HepG2 (cell line): ENCODE data around the gene TNFRSF6B. TPM values are rescaled to one million over a fixed set of nuclear protein-coding genes. Genes with fewer than 3 reads are reported as not detected.

ENCODE experiments used
- ATAC-seq: fragments of 200-7000 bp; cut with Tn5 transposase; 3 replicates; pipeline ENCODE4 v1.9.1; 2020; ENCODE audit warnings: mild to moderate bottlenecking, moderate library complexity
- BruUV-seq: library from RNA; stranded (reverse); fragments of 400-500 nt; replicated peaks from 2 replicates; lab custom pipeline; 2021; lab: Mats Ljungman, UMichigan
- CTCF ChIA-PET: fragments of 300-600 bp; formaldehyde crosslinking; extraction: SDS; loops from one replicate; lab custom pipeline; 2021; ENCODE audit warnings: low total read pairs, inconsistent platforms, low intra/inter-chr PET ratio; lab: Yijun Ruan, JAX
- POLR2A ChIA-PET: fragments of 350-600 bp; sonication (Branson Sonifier 250); formaldehyde crosslinking; loops from one replicate; lab custom pipeline; 2020; ENCODE audit warnings: antibody characterized with exemption, inconsistent platforms; lab: Yijun Ruan, JAX
- DNase-seq: peaks from one replicate; pipeline ENCODE4 v3.0.0-alpha.2; 2015; ENCODE audit warnings: low spot score
- FAIRE-seq: peaks from 3 replicates; lab custom pipeline; 2011; peaks lifted over from hg19 to GRCh38; lab: Jason Lieb, UNC
- H2AFZ ChIP-seq: one replicate; pipeline ENCODE4 v1.6.1; 2011; ENCODE audit warnings: low read length, inconsistent platforms
- H3K27ac ChIP-seq: fragments of 300-600 bp; 3 replicates; pipeline ENCODE4 v1.8.0; 2011; ENCODE audit warnings: mixed run types, mild to moderate bottlenecking, mixed read lengths, low read length, inconsistent platforms; ENCODE audit not compliant: insufficient read depth; ENCODE audit errors: extremely low read length
- H3K27me3 ChIP-seq, 2 experiments: fragments of 200-600 bp in 1 of 2; 2 replicates in 1 of 2; 3 replicates in 1 of 2; pipeline versions ENCODE4 v1.6.0 to v1.8.0; 2011; ENCODE audit warnings: low read length in 2 of 2, mild to moderate bottlenecking in 2 of 2, moderate library complexity in 2 of 2, inconsistent platforms in 1 of 2; ENCODE audit not compliant: insufficient read depth in 2 of 2, control insufficient read depth in 1 of 2
- H3K36me3 ChIP-seq, 2 experiments: fragments of 200-600 bp in 1 of 2; replicated peaks in 1 of 2; 2 replicates in 1 of 2; 3 replicates in 1 of 2; pipeline versions ENCODE4 v1.5.1 to v1.8.0; 2011; ENCODE audit warnings: low read length in 2 of 2, inconsistent platforms in 1 of 2; ENCODE audit not compliant: insufficient read depth in 2 of 2, control insufficient read depth in 1 of 2
- H3K4me1 ChIP-seq: 2 replicates; pipeline ENCODE4 v1.5.1; 2012; ENCODE audit warnings: low read length, inconsistent platforms; ENCODE audit not compliant: insufficient read depth
- H3K4me2 ChIP-seq: 2 replicates; pipeline ENCODE4 v1.6.0; 2011; ENCODE audit warnings: low read depth, low read length, inconsistent platforms
- H3K4me3 ChIP-seq, 3 experiments: fragments of 200-600 bp in 1 of 3; sonication (generic), shearing (Covaris generic) in 1 of 3; replicated peaks in 1 of 3; 2 replicates each; pipeline ENCODE4 v1.5.1; 2011 to 2016; ENCODE audit warnings: low read length in 3 of 3, inconsistent platforms in 2 of 3, low read depth in 2 of 3, mild to moderate bottlenecking in 2 of 3, control low read depth in 1 of 3, mixed read lengths in 1 of 3; ENCODE audit not compliant: insufficient read depth in 1 of 3
- H3K79me2 ChIP-seq: one replicate; pipeline ENCODE4 v1.6.1; 2011; ENCODE audit warnings: low read length, inconsistent platforms; ENCODE audit not compliant: insufficient read depth
- H3K9ac ChIP-seq: 2 replicates; pipeline ENCODE4 v1.6.0; 2011; ENCODE audit warnings: mild to moderate bottlenecking, low read depth, low read length, inconsistent platforms; ENCODE audit not compliant: insufficient read depth
- H3K9me3 ChIP-seq: 2 replicates; pipeline ENCODE4 v1.5.1; 2012; ENCODE audit warnings: mild to moderate bottlenecking, low read length
- H4K20me1 ChIP-seq: 2 replicates; pipeline ENCODE4 v1.6.0; 2011; ENCODE audit warnings: inconsistent platforms, mild to moderate bottlenecking, low read length, moderate library complexity; ENCODE audit not compliant: insufficient read depth
- AHR ChIP-seq: IDR thresholded peaks from 2 replicates; pipeline ENCODE4 v1.6.1; 2018; ENCODE audit warnings: missing genetic modification reagents, missing compliant biosample characterization
- ARNT2 ChIP-seq: sonication (generic); formaldehyde crosslinking; IDR thresholded peaks from 2 replicates; pipeline ENCODE4 v1.8.0; 2022; ENCODE audit warnings: mild to moderate bottlenecking, low read depth, missing genetic modification reagents, moderate library complexity
- DR1 ChIP-seq: sonication (generic); formaldehyde crosslinking; IDR thresholded peaks from 2 replicates; pipeline ENCODE4 v1.8.0; 2021; ENCODE audit warnings: mild to moderate bottlenecking, missing genetic modification reagents, inconsistent platforms
- FIP1L1 ChIP-seq: fragments of 200-400 bp; formaldehyde crosslinking; IDR thresholded peaks from 2 replicates; pipeline ENCODE4 v1.6.1; 2018; ENCODE audit warnings: low read depth, mild to moderate bottlenecking, low read length, moderate library complexity, borderline replicate concordance; ENCODE audit not compliant: insufficient read depth
- GABPB1 ChIP-seq: IDR thresholded peaks from 2 replicates; pipeline ENCODE4 v1.6.1; 2016; ENCODE audit warnings: mild to moderate bottlenecking, missing genetic modification reagents, moderate library complexity, missing compliant biosample characterization
- GATAD2A ChIP-seq: IDR thresholded peaks from 2 replicates; pipeline ENCODE4 v1.6.1; 2016
- IRX3 ChIP-seq: sonication (generic); formaldehyde crosslinking; IDR thresholded peaks from 2 replicates; pipeline ENCODE4 v1.8.1; 2023; ENCODE audit warnings: mild to moderate bottlenecking, low read depth, missing genetic modification reagents, borderline replicate concordance
- KDM4B ChIP-seq: sonication (generic); formaldehyde crosslinking; IDR thresholded peaks from 2 replicates; pipeline ENCODE4 v1.4.0; 2020; ENCODE audit warnings: missing genetic modification reagents
- KDM5A ChIP-seq: fragments of 200-600 bp; sonication (generic); IDR thresholded peaks from 2 replicates; pipeline ENCODE4 v1.7.0; 2018; ENCODE audit warnings: antibody characterized with exemption, mild to moderate bottlenecking, low read length, borderline replicate concordance
- NFKB2 ChIP-seq: sonication (generic); formaldehyde crosslinking; IDR thresholded peaks from 2 replicates; pipeline ENCODE4 v1.4.0; 2020; ENCODE audit warnings: missing genetic modification reagents, borderline replicate concordance
- NR2F6 ChIP-seq, 2 experiments: IDR thresholded peaks; 2 replicates each; pipeline ENCODE4 v1.6.1; 2016; ENCODE audit warnings: antibody characterized with exemption in 1 of 2, mild to moderate bottlenecking in 1 of 2
- POLR2AphosphoS5 ChIP-seq: IDR thresholded peaks from 2 replicates; pipeline ENCODE4 v1.6.1; 2012; ENCODE audit warnings: low read depth, low read length
- RBM22 ChIP-seq: fragments of 200-400 bp; formaldehyde crosslinking; optimal IDR thresholded peaks from 2 replicates; pipeline ENCODE3; 2017; ENCODE audit warnings: mild to moderate bottlenecking, low read length, moderate library complexity
- RELA ChIP-seq: sonication (generic); formaldehyde crosslinking; IDR thresholded peaks from 2 replicates; pipeline ENCODE4 v1.4.0; 2020; ENCODE audit warnings: missing genetic modification reagents
- SALL1 ChIP-seq: sonication (generic); formaldehyde crosslinking; IDR thresholded peaks from 2 replicates; pipeline ENCODE4 v1.8.0; 2022; ENCODE audit warnings: mild to moderate bottlenecking, missing genetic modification reagents
- SKI ChIP-seq: fragments of 450-650 bp; IDR thresholded peaks from one replicate; pipeline ENCODE4 v1.6.1; 2018; ENCODE audit warnings: mild to moderate bottlenecking; ENCODE audit not compliant: partially characterized antibody
- TMF1 ChIP-seq: sonication (generic); formaldehyde crosslinking; IDR thresholded peaks from 2 replicates; pipeline ENCODE4 v1.8.1; 2022; ENCODE audit warnings: low read depth, missing genetic modification reagents
- ZBTB7A ChIP-seq: sonication (generic); formaldehyde crosslinking; IDR thresholded peaks from 2 replicates; pipeline ENCODE4 v1.8.0; 2022; ENCODE audit warnings: mild to moderate bottlenecking, missing genetic modification reagents
- ZNF17 ChIP-seq: sonication (generic); formaldehyde crosslinking; IDR thresholded peaks from 2 replicates; pipeline ENCODE4 v1.5.0; 2020; ENCODE audit warnings: mild to moderate bottlenecking, missing genetic modification reagents
- ZNF333 ChIP-seq: sonication (generic); formaldehyde crosslinking; IDR thresholded peaks from 2 replicates; pipeline ENCODE4 v1.4.0; 2020; ENCODE audit warnings: mild to moderate bottlenecking, missing genetic modification reagents, borderline replicate concordance
- ZNF598 ChIP-seq: sonication (generic); formaldehyde crosslinking; IDR thresholded peaks from 2 replicates; pipeline ENCODE4 v1.5.1; 2020; ENCODE audit warnings: mild to moderate bottlenecking, missing genetic modification reagents, borderline replicate concordance
- ZNF614 ChIP-seq: IDR thresholded peaks from 2 replicates; pipeline ENCODE4 v1.6.1; 2018; ENCODE audit warnings: missing biosample characterization, missing genetic modification reagents, inconsistent platforms, borderline replicate concordance
- ZNF629 ChIP-seq: sonication (generic); formaldehyde crosslinking; conservative IDR thresholded peaks from 2 replicates; pipeline ENCODE4 v1.5.0; 2020; ENCODE audit warnings: missing genetic modification reagents
- ZNF710 ChIP-seq: sonication (generic); formaldehyde crosslinking; IDR thresholded peaks from 2 replicates; pipeline ENCODE4 v1.5.0; 2020; ENCODE audit warnings: mild to moderate bottlenecking, missing genetic modification reagents, borderline replicate concordance
- ZSCAN31 ChIP-seq: sonication (generic); formaldehyde crosslinking; IDR thresholded peaks from 2 replicates; pipeline ENCODE4 v1.5.0; 2020; ENCODE audit warnings: low read depth, mild to moderate bottlenecking, missing genetic modification reagents
- WGBS: methylation state at CpG from one replicate; pipeline ENCODE4 v1.1.6; 2017; ENCODE audit warnings: low lambda C conversion rate; 5-methylcytosine and 5-hydroxymethylcytosine counted together
- in situ Hi-C: cut with HindIII; loops from 2 replicates; pipeline ENCODE4 v1.10.0; 2017; ENCODE audit warnings: low pct_unique_long_range_greater_than_20kb; ENCODE audit not compliant: extremely low pct_ligation_motif_present
- intact Hi-C: fragments of 100-400 bp; cut with micrococcal nuclease; formaldehyde crosslinking; loops from one replicate; pipeline ENCODE4 v1.10.0; 2022; ENCODE audit not compliant: unreplicated experiment
- polyA plus RNA-seq, 8 experiments: library from polyadenylated mRNA; depleted of rRNA in 3 of 8; stranded (reverse) in 7 of 8; unstranded in 1 of 8; fragments of >200 nt; fragmentation: Illumina TruSeq in 4 of 8; extraction: Trizol in 4 of 8; gene quantifications; 2 replicates each; pipeline versions ENCODE4 v1.2.1 to v1.2.3, GENCODE V29; 2011 to 2016; ENCODE audit warnings: low read depth in 4 of 8, missing spikeins in 1 of 8, mixed read lengths in 1 of 8; ENCODE audit not compliant: insufficient read depth in 1 of 8
- total RNA-seq, 5 experiments: library from RNA; depleted of rRNA; stranded (reverse); fragments of >200 nt; fragmentation: Illumina TruSeq; extraction: Trizol; gene quantifications; 2 replicates each; pipeline ENCODE4 v1.2.3, GENCODE V29; 2016; ENCODE audit warnings: low read depth in 1 of 5

TNFRSF6B gene
- total and polyA plus RNA-seq, 2 of the 13 experiments (the other 11 are each of a cell fraction or from before 2014, with no cell fraction given) = 0.24 TPM; not detected in 1

- ATAC-seq (no peak), DNase-seq (no peak), FAIRE-seq (no peak)
- Histone ChIP-seq H3K79me2 (no peaks in the 10 kb centered on the region), H3K27ac (no peak overlapping the region), H3K4me1 (peaks cover 21% of the 10 kb centered on the region), H3K4me3 (no peak overlapping the region), H3K9ac (no peak overlapping the region), H3K4me2 (no peak overlapping the region), H3K27me3 (no peaks in the 10 kb centered on the region), H3K36me3 (peaks cover 4 to 12% of the 10 kb centered on the region in 2 experiments), H2AFZ (no peak overlapping the region), H4K20me1 (peaks cover 4% of the 10 kb centered on the region; the same call in 1 of the 2 replicates), H3K9me3 (no peaks in the 10 kb centered on the region)
- CTCF ChIA-PET = no interaction called here
- 95% methylated on average over 19 of the region's 24 CpGs for WGBS
- POLR2A ChIA-PET = no interaction called here
- intact Hi-C loops = no loop called here
- in situ Hi-C loops = loop anchor here (10.0 kb wide), 1 partner anchor 85 kb away; no protein-coding TSS in a partner anchor
- BruUV-seq = TSS peak; percentile 35
- TF ChIP-seq TMF1 (CRISPR knock-in tag) = no peak
- peak; percentile 63; the same call in 1 of the 2 replicates for TF ChIP-seq GABPB1
- TF ChIP-seq SALL1 (CRISPR knock-in tag) = no peak
- peak; percentile 76; the same call in 1 of the 2 replicates for TF ChIP-seq NR2F6 (IDR thresholded peaks at IDR 0.05)
- peak; percentile 63; the same call in 1 of the 2 replicates for TF ChIP-seq NR2F6 (CRISPR knock-in tag; IDR thresholded peaks at IDR 0.05)
- no peak for TF ChIP-seq GATAD2A
- peak; percentile 12; the same call in 1 of the 2 replicates for TF ChIP-seq NFKB2
- TF ChIP-seq RBM22 = peak; percentile 52
- no peak for TF ChIP-seq FIP1L1
- TF ChIP-seq KDM5A = no peak
- 0 out of 2 replicates have a peak, but pooled peaks have one; percentile 16 for TF ChIP-seq ZBTB7A
- no peak for TF ChIP-seq RELA (CRISPR knock-in tag)
- TF ChIP-seq IRX3 (CRISPR knock-in tag) = no peak
- 0 out of 2 replicates have a peak, but pooled peaks have one; percentile 34 for TF ChIP-seq ZNF710 (CRISPR knock-in tag)
- 0 out of 2 replicates have a peak, but pooled peaks have one; percentile 46 for TF ChIP-seq ZNF17 (CRISPR knock-in tag)
- no peak for TF ChIP-seq SKI
- no peak for TF ChIP-seq ZNF614 (CRISPR knock-in tag)
- TF ChIP-seq POLR2AphosphoS5 = 0 out of 2 replicates have a peak, but pooled peaks have one; percentile 1
- no peak for TF ChIP-seq ZNF629 (CRISPR knock-in tag)
- no peak for TF ChIP-seq ARNT2 (CRISPR knock-in tag)
- 0 out of 2 replicates have a peak, but pooled peaks have one; percentile 53 for TF ChIP-seq ZNF333 (CRISPR knock-in tag)
- TF ChIP-seq ZNF598 (CRISPR knock-in tag) = peak; percentile 54; the same call in 1 of the 2 replicates
- TF ChIP-seq DR1 (CRISPR knock-in tag) = peak; percentile 40; the same call in 1 of the 2 replicates
- no peak for TF ChIP-seq AHR (CRISPR knock-in tag)
- no peak for TF ChIP-seq ZSCAN31
- TF ChIP-seq KDM4B (CRISPR knock-in tag) = no peak
Observed at GRCh38 chr20:63699466-63700198, 3.2 kb downstream of the TNFRSF6B start.
